PC-9 (cell line): ENCODE data around the gene PLPP6. TPM values are rescaled to one million over a fixed set of nuclear protein-coding genes. Genes with fewer than 3 reads are reported as not detected.

Experiments used
- BruUV-seq: library from RNA; stranded (reverse); fragments of 400-500 nt; replicated peaks from 2 replicates; lab custom pipeline; 2021; lab: Mats Ljungman, UMichigan
- CTCF ChIA-PET: fragments of 300-600 bp; sonication (Branson Sonifier 250); formaldehyde crosslinking; loops from one replicate; lab custom pipeline; 2022; ENCODE audit warnings: antibody characterized with exemption; lab: Charles Lee
- POLR2A ChIA-PET: fragments of 300-600 bp; sonication (Branson Sonifier 250); formaldehyde crosslinking; loops from one replicate; lab custom pipeline; 2022; ENCODE audit warnings: antibody characterized with exemption; ENCODE audit not compliant: unreplicated experiment; lab: Charles Lee
- DNase-seq, 2 experiments: peaks; one replicate each; pipeline versions ENCODE4 v3.0.0 to v3.0.0-alpha.2; 2015 to 2022; ENCODE audit warnings: mixed read lengths in 1 of 2
- H2AFZ ChIP-seq: fragments of 200-600 bp; sonication (generic); 2 replicates; pipeline ENCODE4 v1.8.1; 2017; ENCODE audit warnings: antibody characterized with exemption
- H3F3A ChIP-seq: fragments of 200-600 bp; sonication (generic); 2 replicates; pipeline ENCODE4 v1.8.1; 2017; ENCODE audit warnings: antibody characterized with exemption, mild to moderate bottlenecking, low read depth; ENCODE audit not compliant: insufficient read depth
- H3K27ac ChIP-seq: fragments of 200-600 bp; sonication (generic); 2 replicates; pipeline ENCODE4 v1.6.1; 2016; ENCODE audit warnings: mixed run types
- H3K27me3 ChIP-seq: fragments of 200-600 bp; sonication (generic); 2 replicates; pipeline ENCODE4 v1.6.1; 2016; ENCODE audit warnings: low read depth, mixed run types; ENCODE audit not compliant: insufficient read depth
- H3K36me3 ChIP-seq: fragments of 200-600 bp; sonication (generic); 2 replicates; pipeline ENCODE4 v1.6.1; 2016; ENCODE audit warnings: low read depth, mixed run types
- H3K4me1 ChIP-seq: fragments of 200-600 bp; sonication (generic); replicated peaks from 2 replicates; pipeline ENCODE4 v1.6.1; 2016; ENCODE audit warnings: mixed run types; ENCODE audit not compliant: insufficient read depth
- H3K4me2 ChIP-seq: fragments of 200-600 bp; sonication (generic); 2 replicates; pipeline ENCODE4 v1.6.1; 2017; ENCODE audit warnings: mixed run types
- H3K4me3 ChIP-seq: fragments of 200-600 bp; sonication (generic); 2 replicates; pipeline ENCODE4 v1.6.1; 2016; ENCODE audit warnings: mixed run types
- H3K79me2 ChIP-seq: fragments of 200-600 bp; sonication (generic); 2 replicates; pipeline ENCODE4 v1.6.1; 2017; ENCODE audit warnings: low read depth, mixed run types
- H3K9me2 ChIP-seq: fragments of 200-600 bp; sonication (generic); 2 replicates; pipeline ENCODE4 v1.8.1; 2017; ENCODE audit warnings: mild to moderate bottlenecking; ENCODE audit not compliant: insufficient read depth
- H3K9me3 ChIP-seq: fragments of 200-600 bp; sonication (generic); 2 replicates; pipeline ENCODE4 v1.8.1; 2016; ENCODE audit warnings: low read depth; ENCODE audit not compliant: insufficient read depth
- H4K20me1 ChIP-seq: fragments of 200-600 bp; sonication (generic); 2 replicates; pipeline ENCODE4 v1.8.1; 2017; ENCODE audit not compliant: insufficient read depth
- EZH2 ChIP-seq: fragments of 200-600 bp; sonication (generic); IDR thresholded peaks from 2 replicates; pipeline ENCODE4 v1.8.0; 2017; ENCODE audit warnings: antibody characterized with exemption, low read depth
- intact Hi-C: fragments of 100-400 bp; cut with micrococcal nuclease; formaldehyde crosslinking; loops from one replicate; pipeline ENCODE4 v1.10.0; 2022; ENCODE audit not compliant: unreplicated experiment
- total RNA-seq: library from RNA; stranded (reverse); gene quantifications from 2 replicates; pipeline ENCODE4 v1.2.3, GENCODE V29; 2021
- TF ChIP-seq, protein P1 (sequence below): fragments of 200-600 bp; sonication (generic); conservative IDR thresholded peaks from 2 replicates; pipeline ENCODE4 v1.6.1; 2017; ENCODE audit warnings: mixed run types, antibody characterized with exemption, mild to moderate bottlenecking, moderate library complexity

The PLPP6 gene
- total RNA-seq, 1 experiment from 2014 or later, result 5.9 TPM

DNA sequence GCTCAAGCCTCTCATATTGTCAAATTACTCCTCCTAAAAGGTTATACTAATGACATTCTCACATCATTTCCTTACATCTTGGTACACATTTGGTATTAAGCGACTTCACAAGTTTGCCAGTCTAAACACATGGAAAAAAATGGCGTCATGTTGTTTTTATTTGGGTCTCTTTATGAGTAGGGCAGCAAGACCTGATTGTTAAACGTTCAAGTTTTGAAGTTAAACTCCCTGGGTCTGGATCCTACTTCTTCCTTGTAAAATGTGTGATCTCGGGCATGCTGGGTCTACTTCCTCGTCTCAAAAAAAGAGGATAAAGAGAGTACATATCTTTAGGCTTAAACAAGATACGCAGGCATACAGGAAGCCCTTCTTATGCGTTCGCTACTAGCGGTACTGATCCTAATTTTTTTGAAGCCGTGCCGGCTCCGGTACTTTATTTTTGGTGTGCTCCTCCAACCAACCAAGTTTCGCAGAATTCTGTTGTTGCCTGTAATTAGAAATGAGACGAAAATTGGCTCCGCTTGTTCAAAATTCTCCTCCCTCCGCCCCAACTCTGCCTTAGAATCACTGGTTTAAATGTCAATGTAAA, 16.7 kb downstream of the PLPP6 start:
- intact Hi-C loops, result loop anchor here (1.0 kb wide), 2 partner anchors 16 to 296 kb away; partner anchors contain the start of gene PLPP6
- no peak for DNase-seq
- Histone ChIP-seq H3K27ac (peak overlapping the region; percentile 82), H3F3A (peaks cover 15% of the 10 kb centered on the region), H3K79me2 (peaks cover 31% of the 10 kb centered on the region), H4K20me1 (no peaks in the 10 kb centered on the region), H3K27me3 (no peaks in the 10 kb centered on the region), H3K9me3 (no peaks in the 10 kb centered on the region), H3K4me1 (peaks cover 20% of the 10 kb centered on the region), H3K9me2 (no peaks in the 10 kb centered on the region), H3K4me3 (peak overlapping the region; percentile 87), H3K36me3 (no peaks in the 10 kb centered on the region), H3K4me2 (peak overlapping the region; percentile 88), H2AFZ (peak overlapping the region; percentile 90)
- no peak for TF ChIP-seq EZH2
- TF ChIP-seq, protein P1, sequence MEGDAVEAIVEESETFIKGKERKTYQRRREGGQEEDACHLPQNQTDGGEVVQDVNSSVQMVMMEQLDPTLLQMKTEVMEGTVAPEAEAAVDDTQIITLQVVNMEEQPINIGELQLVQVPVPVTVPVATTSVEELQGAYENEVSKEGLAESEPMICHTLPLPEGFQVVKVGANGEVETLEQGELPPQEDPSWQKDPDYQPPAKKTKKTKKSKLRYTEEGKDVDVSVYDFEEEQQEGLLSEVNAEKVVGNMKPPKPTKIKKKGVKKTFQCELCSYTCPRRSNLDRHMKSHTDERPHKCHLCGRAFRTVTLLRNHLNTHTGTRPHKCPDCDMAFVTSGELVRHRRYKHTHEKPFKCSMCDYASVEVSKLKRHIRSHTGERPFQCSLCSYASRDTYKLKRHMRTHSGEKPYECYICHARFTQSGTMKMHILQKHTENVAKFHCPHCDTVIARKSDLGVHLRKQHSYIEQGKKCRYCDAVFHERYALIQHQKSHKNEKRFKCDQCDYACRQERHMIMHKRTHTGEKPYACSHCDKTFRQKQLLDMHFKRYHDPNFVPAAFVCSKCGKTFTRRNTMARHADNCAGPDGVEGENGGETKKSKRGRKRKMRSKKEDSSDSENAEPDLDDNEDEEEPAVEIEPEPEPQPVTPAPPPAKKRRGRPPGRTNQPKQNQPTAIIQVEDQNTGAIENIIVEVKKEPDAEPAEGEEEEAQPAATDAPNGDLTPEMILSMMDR, result no peak
- BruUV-seq, result TSS peak; percentile 97
- ChIA-PET CTCF (interaction anchor here (0.7 kb wide), 1 partner anchor 78 kb away, joined by 4 read pairs; no protein-coding TSS in a partner anchor), POLR2A (no interaction called here)

DNA sequence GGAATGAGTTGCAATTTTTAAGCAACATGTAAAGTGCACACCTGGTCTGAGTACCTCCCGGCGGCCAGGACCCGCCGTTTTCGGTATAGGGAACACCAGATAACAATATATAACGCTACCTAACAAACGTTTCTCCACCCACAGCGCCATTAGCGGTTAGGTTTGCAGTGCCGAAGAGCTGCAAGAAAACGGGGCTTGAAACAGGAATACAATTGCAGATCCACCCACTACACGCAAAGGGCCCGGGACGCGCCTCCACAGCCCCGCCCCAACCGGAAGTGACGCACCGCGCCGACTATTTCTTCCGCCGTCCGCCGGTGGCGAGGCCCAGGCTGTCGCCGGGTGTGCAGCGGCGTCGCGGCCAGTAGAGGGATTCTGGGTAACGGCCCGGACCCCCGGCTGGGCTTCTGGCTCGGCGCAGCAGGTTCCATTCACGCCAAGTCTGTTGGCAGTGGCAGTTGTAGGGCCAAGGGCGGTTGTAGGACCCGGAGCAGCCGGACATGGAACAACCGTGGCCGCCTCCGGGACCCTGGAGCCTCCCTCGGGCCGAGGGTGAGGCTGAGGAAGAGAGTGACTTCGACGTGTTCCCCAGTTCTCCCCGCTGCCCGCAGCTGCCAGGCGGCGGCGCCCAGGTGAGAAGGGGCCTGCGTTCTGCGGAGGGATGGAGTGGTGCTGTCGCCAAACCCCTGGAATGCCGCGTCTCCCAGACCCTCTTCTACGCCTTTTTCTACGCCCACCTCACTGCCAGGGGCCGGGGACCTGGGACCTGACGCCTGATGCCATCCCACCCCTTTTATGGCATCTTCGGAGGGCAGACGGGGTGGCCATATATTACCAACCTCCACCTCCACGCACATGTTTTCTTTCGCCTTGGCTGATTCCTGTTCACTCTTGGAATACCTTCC, 17.4 kb downstream of the PLPP6 start, which contains the start of gene CDC37L1:
TSS of gene CDC37L1 (plus strand) at position 302 of the 905 bp plus-strand sequence. CDS start at position 501, 199 bp downstream.
- peak within 1 kb of the TSS; percentile 90 for H2AFZ ChIP-seq
- BruUV-seq, result TSS peak; percentile 44

DNA sequence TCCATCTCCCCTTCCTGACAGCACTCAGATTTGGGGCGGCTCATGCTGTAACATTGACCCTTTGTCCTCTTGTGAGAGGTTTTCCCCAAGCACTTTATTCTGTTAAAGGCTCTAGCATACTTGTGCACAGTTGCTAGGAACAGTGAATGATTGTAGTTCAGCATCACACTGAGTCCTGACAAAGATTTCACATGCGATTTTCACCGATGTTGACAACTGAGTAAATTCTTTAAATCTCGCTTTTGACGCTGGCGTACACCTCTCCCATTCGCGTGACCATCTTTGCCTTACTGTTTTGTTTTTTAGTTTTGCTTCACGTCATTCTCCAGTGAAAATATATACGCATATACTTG, 18.1 kb downstream of the PLPP6 start:
- POLR2A ChIA-PET, result no interaction called here
- Histone ChIP-seq H3K27ac (peak overlapping the region; percentile 82), H3K27me3 (no peaks in the 10 kb centered on the region), H2AFZ (peak overlapping the region; percentile 90), H3K36me3 (no peaks in the 10 kb centered on the region), H3K4me2 (peak overlapping the region; percentile 88), H3K79me2 (peaks cover 32% of the 10 kb centered on the region), H4K20me1 (no peaks in the 10 kb centered on the region), H3F3A (peaks cover 15% of the 10 kb centered on the region), H3K9me2 (no peaks in the 10 kb centered on the region), H3K9me3 (no peaks in the 10 kb centered on the region), H3K4me1 (peaks cover 20% of the 10 kb centered on the region), H3K4me3 (peak overlapping the region; percentile 87)
- CTCF ChIA-PET, result no interaction called here
- BruUV-seq, result no TSS peak
- DNase-seq, result no peak
- intact Hi-C loops, result no loop called here
- TF ChIP-seq, protein P1, result no peak
- no peak for TF ChIP-seq EZH2

More for the DNA sequence above, 17.4 kb downstream of the PLPP6 start, which contains the start of gene CDC37L1:
- Histone ChIP-seq H3K9me2 (no peaks in the 10 kb centered on the region), H3K27ac (peak within 1 kb of the TSS; percentile 82), H3K36me3 (no peaks in the 10 kb centered on the region), H3F3A (peaks cover 15% of the 10 kb centered on the region), H4K20me1 (no peaks in the 10 kb centered on the region), H3K79me2 (peaks cover 32% of the 10 kb centered on the region), H3K27me3 (no peaks in the 10 kb centered on the region), H3K4me3 (peak within 1 kb of the TSS; percentile 87), H3K9me3 (no peaks in the 10 kb centered on the region), H3K4me1 (peaks cover 20% of the 10 kb centered on the region), H3K4me2 (peak within 1 kb of the TSS; percentile 88)
- ChIA-PET POLR2A (interaction anchor here (0.6 to 0.7 kb wide), 2 partner anchors 21 to 172 kb away, joined by 3 to 6 read pairs; no protein-coding TSS in a partner anchor), CTCF (interaction anchor here (0.6 to 0.7 kb wide), 3 partner anchors 78 to 507 kb away, joined by 3 to 4 read pairs (median 4); no protein-coding TSS in a partner anchor)
- peak; percentile 81 to 93 for DNase-seq
- intact Hi-C loops, result loop anchor here (1.0 kb wide), 2 partner anchors 17 to 297 kb away; partner anchors contain the start of gene PLPP6
- TF ChIP-seq, protein P1, result peak; percentile 63
- TF ChIP-seq EZH2, result no peak
